IMR-90 (cell line): ENCODE results near the gene PEX14.

Experiments used
- BHLHE40 ChIP-seq: fragments of 150-350 bp; IDR thresholded peaks from 2 replicates; pipeline ENCODE4 v1.6.1; 2016; ENCODE audit warnings: mild to moderate bottlenecking, low read depth, low read length
- MAFK ChIP-seq: IDR thresholded peaks from 2 replicates; pipeline ENCODE4 v1.6.1; 2012; ENCODE audit warnings: low read depth, low read length, improper control_type of control experiment
- MAZ ChIP-seq: IDR thresholded peaks from 2 replicates; pipeline ENCODE4 v1.6.1; 2012; ENCODE audit warnings: low read depth, mild to moderate bottlenecking, low read length, improper control_type of control experiment, moderate library complexity, borderline replicate concordance
- POLR2A ChIP-seq: IDR thresholded peaks from 2 replicates; pipeline ENCODE4 v1.6.1; 2012; ENCODE audit warnings: mild to moderate bottlenecking, low read depth, low read length
- RAD21 ChIP-seq: IDR thresholded peaks from 2 replicates; pipeline ENCODE4 v1.6.1; 2012; ENCODE audit warnings: low read length, improper control_type of control experiment
- RCOR1 ChIP-seq: IDR thresholded peaks from 2 replicates; pipeline ENCODE4 v1.6.1; 2012; ENCODE audit warnings: mild to moderate bottlenecking, low read length, improper control_type of control experiment; ENCODE audit not compliant: insufficient replicate concordance
- RFX5 ChIP-seq: IDR thresholded peaks from 2 replicates; pipeline ENCODE4 v1.8.0; 2012; ENCODE audit warnings: low read depth, mild to moderate bottlenecking, low read length, moderate library complexity
- TF ChIP-seq, protein P1 (sequence below): conservative IDR thresholded peaks from 2 replicates; pipeline ENCODE4 v1.5.1; 2012; ENCODE audit warnings: mild to moderate bottlenecking, low read depth, low read length, improper control_type of control experiment

DNA sequence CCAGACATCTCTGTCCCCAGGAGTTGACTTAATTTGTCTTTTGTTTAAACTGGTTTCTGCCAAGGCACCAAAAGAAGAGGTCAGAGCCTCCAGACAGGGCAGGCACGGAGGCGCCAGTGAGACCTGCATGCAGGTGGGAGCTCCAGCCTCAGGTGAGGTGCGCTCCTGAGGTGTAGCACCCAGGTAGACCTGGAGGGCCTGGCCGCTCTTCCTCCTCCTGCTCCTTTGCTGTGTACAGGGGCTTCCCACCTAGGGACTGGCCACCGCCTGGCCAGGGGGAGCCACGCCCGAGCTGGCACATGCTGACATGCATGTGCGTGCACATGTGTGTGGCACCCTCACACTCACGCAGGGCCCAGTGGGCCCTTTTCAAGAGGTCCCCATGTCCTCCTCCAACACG is 158.7 kb downstream of the PEX14 start:
- TF ChIP-seq, protein P1, sequence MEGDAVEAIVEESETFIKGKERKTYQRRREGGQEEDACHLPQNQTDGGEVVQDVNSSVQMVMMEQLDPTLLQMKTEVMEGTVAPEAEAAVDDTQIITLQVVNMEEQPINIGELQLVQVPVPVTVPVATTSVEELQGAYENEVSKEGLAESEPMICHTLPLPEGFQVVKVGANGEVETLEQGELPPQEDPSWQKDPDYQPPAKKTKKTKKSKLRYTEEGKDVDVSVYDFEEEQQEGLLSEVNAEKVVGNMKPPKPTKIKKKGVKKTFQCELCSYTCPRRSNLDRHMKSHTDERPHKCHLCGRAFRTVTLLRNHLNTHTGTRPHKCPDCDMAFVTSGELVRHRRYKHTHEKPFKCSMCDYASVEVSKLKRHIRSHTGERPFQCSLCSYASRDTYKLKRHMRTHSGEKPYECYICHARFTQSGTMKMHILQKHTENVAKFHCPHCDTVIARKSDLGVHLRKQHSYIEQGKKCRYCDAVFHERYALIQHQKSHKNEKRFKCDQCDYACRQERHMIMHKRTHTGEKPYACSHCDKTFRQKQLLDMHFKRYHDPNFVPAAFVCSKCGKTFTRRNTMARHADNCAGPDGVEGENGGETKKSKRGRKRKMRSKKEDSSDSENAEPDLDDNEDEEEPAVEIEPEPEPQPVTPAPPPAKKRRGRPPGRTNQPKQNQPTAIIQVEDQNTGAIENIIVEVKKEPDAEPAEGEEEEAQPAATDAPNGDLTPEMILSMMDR, result no peak
- TF ChIP-seq MAFK (no peak), MAZ (no peak), RCOR1 (no peak), POLR2A (no peak), RFX5 (no peak), BHLHE40 (no peak), RAD21 (no peak)
